GM12878 (cell line): ENCODE data around the gene MAP1S. TPM values are rescaled to one million over a fixed set of nuclear protein-coding genes. Genes with fewer than 3 reads are reported as not detected.

Experiments
- ATAC-seq: fragments of 200-7000 bp; cut with Tn5 transposase; 3 replicates; pipeline ENCODE4 v1.9.1; 2020; ENCODE audit warnings: mild to moderate bottlenecking, moderate library complexity
- BruUV-seq: library from RNA; stranded (reverse); fragments of 400-500 nt; replicated peaks from 2 replicates; lab custom pipeline; 2021; lab: Mats Ljungman, UMichigan
- CTCF ChIA-PET: fragments of 300-600 bp; sonication (Branson Sonifier 250); formaldehyde crosslinking; extraction: SDS; loops from one replicate; lab custom pipeline; 2021; ENCODE audit warnings: inconsistent platforms; lab: Yijun Ruan, JAX
- POLR2A ChIA-PET: fragments of 350-600 bp; formaldehyde crosslinking; extraction: SDS; loops from one replicate; lab custom pipeline; 2021; ENCODE audit warnings: inconsistent platforms; lab: Charles Lee
- RAD21 ChIA-PET: fragments of 300-600 bp; sonication (Branson Sonifier 250); formaldehyde crosslinking; loops from one replicate; lab custom pipeline; 2023; ENCODE audit warnings: antibody characterized with exemption; ENCODE audit not compliant: unreplicated experiment; lab: Charles Lee
- SMC1A ChIA-PET: fragments of 300-600 bp; sonication (Branson Sonifier 250); formaldehyde crosslinking; loops from one replicate; lab custom pipeline; 2023; ENCODE audit not compliant: unreplicated experiment, uncharacterized antibody; lab: Charles Lee
- DNase-seq: peaks from one replicate; pipeline ENCODE4 v3.0.0-alpha.2; 2011; ENCODE audit warnings: low read depth, low spot score
- FAIRE-seq: peaks from 3 replicates; lab custom pipeline; 2011; peaks lifted over from hg19 to GRCh38; lab: Jason Lieb, UNC
- H2AFZ ChIP-seq: 2 replicates; pipeline ENCODE4 v1.6.0; 2011; ENCODE audit warnings: low read depth, low read length, control low read depth; ENCODE audit not compliant: control insufficient read depth
- H3K27ac ChIP-seq: 2 replicates; pipeline ENCODE4 v1.5.1; 2011; ENCODE audit warnings: control low read depth; ENCODE audit not compliant: control insufficient read depth, insufficient read depth
- H3K27me3 ChIP-seq, 2 experiments: replicated peaks in 1 of 2; 2 replicates each; pipeline versions ENCODE4 v1.6.0 to v1.6.1; 2011; ENCODE audit warnings: low read length in 1 of 2; ENCODE audit not compliant: control insufficient read depth in 2 of 2, insufficient read depth in 2 of 2
- H3K36me3 ChIP-seq, 2 experiments: 2 replicates each; pipeline ENCODE4 v1.5.1; 2011; ENCODE audit warnings: low read length in 1 of 2; ENCODE audit not compliant: control insufficient read depth in 2 of 2, insufficient read depth in 2 of 2
- H3K4me1 ChIP-seq: 2 replicates; pipeline ENCODE4 v1.6.1; 2011; ENCODE audit warnings: mild to moderate bottlenecking, low read length, moderate library complexity, mixed read lengths; ENCODE audit not compliant: control insufficient read depth, insufficient read depth
- H3K4me2 ChIP-seq: 2 replicates; pipeline ENCODE4 v1.6.0; 2011; ENCODE audit warnings: control low read depth; ENCODE audit not compliant: control insufficient read depth, insufficient read depth
- H3K4me3 ChIP-seq: fragments of 200-600 bp; sonication (generic); 2 replicates; pipeline ENCODE4 v1.5.1; 2016
- H3K79me2 ChIP-seq: 2 replicates; pipeline ENCODE4 v1.6.0; 2011; ENCODE audit warnings: low read length; ENCODE audit not compliant: control insufficient read depth, insufficient read depth
- H3K9ac ChIP-seq: 2 replicates; pipeline ENCODE4 v1.8.0; 2011; ENCODE audit warnings: low read length, control low read depth, mixed read lengths; ENCODE audit not compliant: control insufficient read depth, insufficient read depth
- H3K9me3 ChIP-seq: replicated peaks from 3 replicates; pipeline ENCODE4 v1.5.1; 2011; ENCODE audit warnings: mild to moderate bottlenecking, low read length; ENCODE audit not compliant: control insufficient read depth, insufficient read depth
- H4K20me1 ChIP-seq: 2 replicates; pipeline ENCODE4 v1.6.0; 2011; ENCODE audit not compliant: control insufficient read depth, insufficient read depth
- BACH1 ChIP-seq: fragments of 450-650 bp; IDR thresholded peaks from 2 replicates; pipeline ENCODE4 v1.6.1; 2017; ENCODE audit warnings: mild to moderate bottlenecking, borderline replicate concordance
- CREB1 ChIP-seq: IDR thresholded peaks from 2 replicates; pipeline ENCODE4 v1.6.1; 2012; ENCODE audit warnings: low read depth, mild to moderate bottlenecking, inconsistent platforms
- MYB ChIP-seq: fragments of 150-350 bp; IDR thresholded peaks from 2 replicates; pipeline ENCODE4 v1.6.1; 2014; ENCODE audit warnings: mild to moderate bottlenecking, low read depth, low read length, borderline replicate concordance
- NFYB ChIP-seq: IDR thresholded peaks from 2 replicates; pipeline ENCODE4 v1.6.1; 2011; ENCODE audit warnings: low read depth, mild to moderate bottlenecking, low read length, improper control_type of control experiment, moderate library complexity; ENCODE audit not compliant: insufficient read depth
- SIX5 ChIP-seq: IDR thresholded peaks from 2 replicates; pipeline ENCODE4 v1.6.1; 2011; ENCODE audit warnings: mild to moderate bottlenecking, low read depth, low read length, moderate library complexity; ENCODE audit not compliant: severe bottlenecking
- WGBS: methylation state at CpG from one replicate; pipeline ENCODE4 v1.1.6; 2016; ENCODE audit warnings: low lambda C conversion rate; ENCODE audit not compliant: insufficient replicate concordance, insufficient coverage; ENCODE audit errors: missing lambda C conversion rate; 5-methylcytosine and 5-hydroxymethylcytosine counted together
- in situ Hi-C: fragments of 300-500 bp; cut with MboI; formaldehyde crosslinking; loops from 9 replicates; pipeline ENCODE4 v1.14.3; 2018; ENCODE audit warnings: mixed read lengths
- intact Hi-C: fragments of 100-400 bp; cut with micrococcal nuclease; formaldehyde crosslinking; loops from one replicate; pipeline ENCODE4 v1.14.2; 2022; ENCODE audit not compliant: unreplicated experiment
- polyA plus RNA-seq, 11 experiments: library from polyadenylated mRNA; depleted of rRNA in 4 of 11; unstranded in 6 of 11; stranded (reverse) in 5 of 11; fragments of >200 nt; fragmentation: Nextera tagmentation in 4 of 11; fragmentation: Illumina TruSeq in 1 of 11; extraction: Ambion mirVana in 4 of 11; extraction: Trizol in 1 of 11; gene quantifications; 1 replicate in 1 of 11; 2 replicates in 10 of 11; pipeline versions ENCODE4 v1.2.1 to v1.2.3, GENCODE V29; 2011 to 2016; ENCODE audit warnings: inconsistent platforms in 2 of 11, missing spikeins in 2 of 11, low read depth in 1 of 11
- total RNA-seq, 4 experiments: library from RNA; depleted of rRNA in 3 of 4; stranded (reverse); fragments of >200 nt in 3 of 4; fragmentation: Illumina TruSeq in 1 of 4; extraction: Trizol in 1 of 4; gene quantifications; 2 replicates each; pipeline versions ENCODE4 v1.2.1 to v1.2.3, GENCODE V29; 2013 to 2021
- TF ChIP-seq, protein P1 (sequence below): fragments of 450-650 bp; conservative IDR thresholded peaks from 2 replicates; pipeline ENCODE4 v1.6.1; 2017; ENCODE audit warnings: mild to moderate bottlenecking, moderate library complexity
- TF ChIP-seq, protein P2 (sequence below): fragments of 450-650 bp; IDR thresholded peaks from 2 replicates; pipeline ENCODE4 v1.6.1; 2017; ENCODE audit warnings: borderline replicate concordance
- TF ChIP-seq, protein P3 (sequence below): fragments of 450-650 bp; IDR thresholded peaks from 2 replicates; pipeline ENCODE4 v1.6.1; 2017; ENCODE audit warnings: antibody characterized with exemption, mild to moderate bottlenecking, moderate library complexity

MAP1S gene
- total and polyA plus RNA-seq, 10 of the 15 experiments (the other 5 are each of a cell fraction or from before 2014, with no cell fraction given): 2.1 to 63.9 (median 15.0) TPM

DNA sequence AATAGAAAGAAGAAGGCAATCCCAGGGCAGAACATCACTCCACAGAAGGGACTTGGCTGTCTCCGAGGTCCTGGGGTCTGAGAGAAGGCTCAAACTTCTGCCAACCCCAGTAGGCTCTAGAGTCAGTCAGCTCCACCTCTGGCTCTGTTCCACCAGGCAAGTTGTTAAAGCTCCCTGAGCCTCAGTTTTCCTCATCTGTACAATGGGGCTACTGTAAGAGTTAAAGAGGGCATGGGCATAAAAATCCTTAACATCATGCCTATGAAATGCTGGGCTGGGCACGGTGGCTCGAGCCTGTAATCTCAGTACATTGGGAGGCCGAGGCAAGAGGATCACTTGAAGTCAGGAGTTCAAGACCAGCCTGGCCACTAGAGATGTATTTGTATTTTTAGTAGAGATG is 36.2 kb upstream of the MAP1S start:
- FAIRE-seq (no peak), ATAC-seq (no peak), DNase-seq (no peak)
- Histone ChIP-seq H2AFZ (no peak overlapping the region), H3K4me1 (peaks cover 5% of the 10 kb centered on the region; the same call in 1 of the 2 replicates), H3K36me3 (no peaks in the 10 kb centered on the region), H3K9me3 (no peaks in the 10 kb centered on the region), H3K27me3 (peaks cover 5 to 14% of the 10 kb centered on the region in 2 experiments), H3K9ac (no peak overlapping the region), H3K79me2 (no peaks in the 10 kb centered on the region), H3K4me2 (no peak overlapping the region), H4K20me1 (no peaks in the 10 kb centered on the region), H3K4me3 (no peak overlapping the region), H3K27ac (no peak overlapping the region)
- POLR2A ChIA-PET: no interaction called here
- TF ChIP-seq, protein P1, sequence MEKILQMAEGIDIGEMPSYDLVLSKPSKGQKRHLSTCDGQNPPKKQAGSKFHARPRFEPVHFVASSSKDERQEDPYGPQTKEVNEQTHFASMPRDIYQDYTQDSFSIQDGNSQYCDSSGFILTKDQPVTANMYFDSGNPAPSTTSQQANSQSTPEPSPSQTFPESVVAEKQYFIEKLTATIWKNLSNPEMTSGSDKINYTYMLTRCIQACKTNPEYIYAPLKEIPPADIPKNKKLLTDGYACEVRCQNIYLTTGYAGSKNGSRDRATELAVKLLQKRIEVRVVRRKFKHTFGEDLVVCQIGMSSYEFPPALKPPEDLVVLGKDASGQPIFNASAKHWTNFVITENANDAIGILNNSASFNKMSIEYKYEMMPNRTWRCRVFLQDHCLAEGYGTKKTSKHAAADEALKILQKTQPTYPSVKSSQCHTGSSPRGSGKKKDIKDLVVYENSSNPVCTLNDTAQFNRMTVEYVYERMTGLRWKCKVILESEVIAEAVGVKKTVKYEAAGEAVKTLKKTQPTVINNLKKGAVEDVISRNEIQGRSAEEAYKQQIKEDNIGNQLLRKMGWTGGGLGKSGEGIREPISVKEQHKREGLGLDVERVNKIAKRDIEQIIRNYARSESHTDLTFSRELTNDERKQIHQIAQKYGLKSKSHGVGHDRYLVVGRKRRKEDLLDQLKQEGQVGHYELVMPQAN: no peak
- TF ChIP-seq, protein P2, sequence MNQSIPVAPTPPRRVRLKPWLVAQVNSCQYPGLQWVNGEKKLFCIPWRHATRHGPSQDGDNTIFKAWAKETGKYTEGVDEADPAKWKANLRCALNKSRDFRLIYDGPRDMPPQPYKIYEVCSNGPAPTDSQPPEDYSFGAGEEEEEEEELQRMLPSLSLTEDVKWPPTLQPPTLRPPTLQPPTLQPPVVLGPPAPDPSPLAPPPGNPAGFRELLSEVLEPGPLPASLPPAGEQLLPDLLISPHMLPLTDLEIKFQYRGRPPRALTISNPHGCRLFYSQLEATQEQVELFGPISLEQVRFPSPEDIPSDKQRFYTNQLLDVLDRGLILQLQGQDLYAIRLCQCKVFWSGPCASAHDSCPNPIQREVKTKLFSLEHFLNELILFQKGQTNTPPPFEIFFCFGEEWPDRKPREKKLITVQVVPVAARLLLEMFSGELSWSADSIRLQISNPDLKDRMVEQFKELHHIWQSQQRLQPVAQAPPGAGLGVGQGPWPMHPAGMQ: no peak
- TF ChIP-seq NFYB (no peak), BACH1 (no peak), SIX5 (no peak), MYB (no peak), CREB1 (no peak)
- TF ChIP-seq, protein P3, sequence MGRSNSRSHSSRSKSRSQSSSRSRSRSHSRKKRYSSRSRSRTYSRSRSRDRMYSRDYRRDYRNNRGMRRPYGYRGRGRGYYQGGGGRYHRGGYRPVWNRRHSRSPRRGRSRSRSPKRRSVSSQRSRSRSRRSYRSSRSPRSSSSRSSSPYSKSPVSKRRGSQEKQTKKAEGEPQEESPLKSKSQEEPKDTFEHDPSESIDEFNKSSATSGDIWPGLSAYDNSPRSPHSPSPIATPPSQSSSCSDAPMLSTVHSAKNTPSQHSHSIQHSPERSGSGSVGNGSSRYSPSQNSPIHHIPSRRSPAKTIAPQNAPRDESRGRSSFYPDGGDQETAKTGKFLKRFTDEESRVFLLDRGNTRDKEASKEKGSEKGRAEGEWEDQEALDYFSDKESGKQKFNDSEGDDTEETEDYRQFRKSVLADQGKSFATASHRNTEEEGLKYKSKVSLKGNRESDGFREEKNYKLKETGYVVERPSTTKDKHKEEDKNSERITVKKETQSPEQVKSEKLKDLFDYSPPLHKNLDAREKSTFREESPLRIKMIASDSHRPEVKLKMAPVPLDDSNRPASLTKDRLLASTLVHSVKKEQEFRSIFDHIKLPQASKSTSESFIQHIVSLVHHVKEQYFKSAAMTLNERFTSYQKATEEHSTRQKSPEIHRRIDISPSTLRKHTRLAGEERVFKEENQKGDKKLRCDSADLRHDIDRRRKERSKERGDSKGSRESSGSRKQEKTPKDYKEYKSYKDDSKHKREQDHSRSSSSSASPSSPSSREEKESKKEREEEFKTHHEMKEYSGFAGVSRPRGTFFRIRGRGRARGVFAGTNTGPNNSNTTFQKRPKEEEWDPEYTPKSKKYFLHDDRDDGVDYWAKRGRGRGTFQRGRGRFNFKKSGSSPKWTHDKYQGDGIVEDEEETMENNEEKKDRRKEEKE: no peak
- WGBS: 2% methylated on average over 4 of the region's 4 CpGs
- BruUV-seq: no TSS peak
- CTCF ChIA-PET: interaction anchor here (0.8 to 1.2 kb wide), 2 partner anchors 72 to 176 kb away, joined by 3 read pairs; partner anchors contain the start of gene RPL18A
- RAD21 ChIA-PET: no interaction called here
- in situ Hi-C loops (no loop called here), intact Hi-C loops (no loop called here)
- SMC1A ChIA-PET: no interaction called here
